Astrocyte (in vitro differentiated cells and primary cell): Measurements from ENCODE around the gene CORIN.

ENCODE experiments used
- CTCF ChIP-seq: IDR thresholded peaks from 2 replicates; pipeline ENCODE4 v1.5.1; 2011; ENCODE audit warnings: low read depth, mild to moderate bottlenecking, inconsistent platforms, low read length, moderate library complexity; ENCODE audit not compliant: insufficient read depth
- EZH2 ChIP-seq: IDR thresholded peaks from 2 replicates; pipeline ENCODE4 v1.6.1; 2012; ENCODE audit warnings: mild to moderate bottlenecking, low read length, inconsistent platforms; ENCODE audit not compliant: insufficient read depth

DNA sequence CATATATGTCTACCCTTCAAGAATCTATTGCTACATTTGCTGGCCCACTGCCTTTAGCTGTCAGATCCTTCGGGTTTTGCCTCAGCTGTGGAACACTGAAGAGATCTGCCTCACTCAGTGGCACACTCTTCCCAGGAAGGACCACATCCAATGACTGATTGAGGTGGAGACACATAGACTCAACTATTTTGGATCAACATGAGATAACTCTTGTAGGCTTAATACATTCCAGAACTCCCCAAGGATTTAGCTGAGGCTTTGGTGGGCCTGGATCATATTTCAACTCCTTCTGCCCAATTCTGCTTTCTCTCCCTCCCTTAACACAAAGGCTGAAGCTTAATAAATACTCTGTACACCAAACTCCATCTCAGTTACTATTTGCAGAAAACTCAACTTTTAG is 100.5 kb downstream of the CORIN start:
- TF ChIP-seq CTCF (no peak), EZH2 (no peak)
